Neural cell (in vitro differentiated cells): ENCODE measurements around the gene USP53. TPM values are rescaled to one million over a fixed set of nuclear protein-coding genes. Genes with fewer than 3 reads are reported as not detected.

ENCODE experiments used
- H2AFZ ChIP-seq: fragments of 200-600, 300-800 bp; sonication (generic), shearing (Covaris generic); 2 replicates; pipeline ENCODE4 v1.6.0; 2014; ENCODE audit warnings: low read depth, mild to moderate bottlenecking, antibody characterized with exemption, low read length, moderate library complexity
- H3F3A ChIP-seq: fragments of 200-600 bp; shearing (Covaris generic); 2 replicates; pipeline ENCODE4 v1.6.1; 2016; ENCODE audit warnings: mild to moderate bottlenecking, moderate library complexity, mixed read lengths, antibody characterized with exemption, low read length; ENCODE audit not compliant: insufficient read depth, poor library complexity, severe bottlenecking
- H3K27ac ChIP-seq: fragments of 200-600, 300-800 bp; sonication (generic), shearing (Covaris generic); 2 replicates; pipeline ENCODE4 v1.5.1; 2014; ENCODE audit warnings: mild to moderate bottlenecking, low read length, moderate library complexity
- H3K27me3 ChIP-seq: fragments of 300-800, 200-600 bp; sonication (generic), shearing (Covaris generic); 2 replicates; pipeline ENCODE4 v1.6.0; 2014; ENCODE audit warnings: mild to moderate bottlenecking, low read depth, low read length, moderate library complexity; ENCODE audit not compliant: insufficient read depth
- H3K36me3 ChIP-seq: fragments of 300-800, 200-600 bp; sonication (generic), shearing (Covaris generic); 2 replicates; pipeline ENCODE4 v1.5.1; 2014; ENCODE audit warnings: mild to moderate bottlenecking, antibody characterized with exemption, low read length, moderate library complexity; ENCODE audit not compliant: insufficient read depth
- H3K4me2 ChIP-seq: fragments of 300-800, 200-600 bp; sonication (generic), shearing (Covaris generic); 2 replicates; pipeline ENCODE4 v1.6.0; 2014; ENCODE audit warnings: mild to moderate bottlenecking, low read length
- H3K4me3 ChIP-seq: fragments of 300-800, 200-600 bp; sonication (generic), shearing (Covaris generic); 2 replicates; pipeline ENCODE4 v1.5.1; 2014; ENCODE audit warnings: mild to moderate bottlenecking, low read length, moderate library complexity
- H3K79me2 ChIP-seq: fragments of 200-600 bp; shearing (Covaris generic); replicated peaks from 2 replicates; pipeline ENCODE4 v1.6.0; 2014; ENCODE audit warnings: mild to moderate bottlenecking, low read length, moderate library complexity; ENCODE audit not compliant: insufficient read depth
- H3K9ac ChIP-seq: fragments of 300-800, 200-600 bp; sonication (generic), shearing (Covaris generic); 2 replicates; pipeline ENCODE4 v1.6.1; 2016; ENCODE audit warnings: mild to moderate bottlenecking, low read length, mixed read lengths
- H3K9me2 ChIP-seq: fragments of 200-600 bp; shearing (Covaris generic); 2 replicates; pipeline ENCODE4 v1.6.1; 2016; ENCODE audit warnings: mild to moderate bottlenecking, low read length, mixed read lengths; ENCODE audit not compliant: insufficient read depth
- H3K9me3 ChIP-seq: fragments of 200-600, 300-800 bp; sonication (generic), shearing (Covaris generic); 2 replicates; pipeline ENCODE4 v1.6.1; 2016; ENCODE audit warnings: mild to moderate bottlenecking, mixed run types, low read length, moderate library complexity, mixed read lengths
- H4K20me1 ChIP-seq: fragments of 200-600 bp; shearing (Covaris generic); 2 replicates; pipeline ENCODE4 v1.6.1; 2016; ENCODE audit warnings: mild to moderate bottlenecking, mixed run types; ENCODE audit not compliant: insufficient read depth
- CTCF ChIP-seq: fragments of 450-650 bp; IDR thresholded peaks from 2 replicates; pipeline ENCODE4 v1.5.1; 2014; ENCODE audit warnings: antibody characterized with exemption, mild to moderate bottlenecking, moderate library complexity; ENCODE audit not compliant: poor library complexity, severe bottlenecking
- EP300 ChIP-seq: fragments of 450-650 bp; conservative IDR thresholded peaks from 2 replicates; pipeline ENCODE4 v1.6.1; 2014; ENCODE audit warnings: antibody characterized with exemption, mild to moderate bottlenecking, moderate library complexity; ENCODE audit not compliant: poor library complexity, severe bottlenecking
- EZH2 ChIP-seq: fragments of 200-600, 300-800 bp; shearing (Covaris generic), sonication (generic); IDR thresholded peaks from 2 replicates; pipeline ENCODE4 v1.6.1; 2014; ENCODE audit warnings: antibody characterized with exemption, low read length, borderline replicate concordance, mild to moderate bottlenecking; ENCODE audit not compliant: insufficient read depth, poor library complexity, severe bottlenecking
- MXI1 ChIP-seq: fragments of 450-650 bp; conservative IDR thresholded peaks from 2 replicates; pipeline ENCODE4 v1.6.1; 2014; ENCODE audit warnings: antibody characterized with exemption, mild to moderate bottlenecking; ENCODE audit not compliant: poor library complexity, severe bottlenecking
- POLR2AphosphoS5 ChIP-seq: IDR thresholded peaks from 2 replicates; pipeline ENCODE4 v1.6.1; 2012
- RAD21 ChIP-seq: fragments of 450-650 bp; conservative IDR thresholded peaks from 2 replicates; pipeline ENCODE4 v1.6.1; 2014; ENCODE audit warnings: antibody characterized with exemption, mild to moderate bottlenecking, moderate library complexity
- REST ChIP-seq: IDR thresholded peaks from 2 replicates; pipeline ENCODE4 v1.6.1; 2012; ENCODE audit warnings: borderline replicate concordance
- SMC3 ChIP-seq: fragments of 450-650 bp; conservative IDR thresholded peaks from 2 replicates; pipeline ENCODE4 v1.6.1; 2014; ENCODE audit warnings: antibody characterized with exemption, mild to moderate bottlenecking, moderate library complexity; ENCODE audit not compliant: poor library complexity
- TAF1 ChIP-seq: IDR thresholded peaks from 2 replicates; pipeline ENCODE4 v1.6.1; 2012; ENCODE audit warnings: low read depth
- polyA plus RNA-seq: library from polyadenylated mRNA; depleted of rRNA; stranded (reverse); fragments of >200 nt; gene quantifications from 2 replicates; pipeline ENCODE4 v1.2.3, GENCODE V29; 2014

The USP53 gene
- polyA plus RNA-seq, 1 donor from 2014 or later: 5.0 TPM

GRCh38 chr4:119315036-119315435, 102.5 kb downstream of the USP53 start:
- Histone ChIP-seq H3K79me2 (no peaks in the 10 kb centered on the region), H3K27ac (no peak overlapping the region), H3K27me3 (no peaks in the 10 kb centered on the region), H3K36me3 (no peaks in the 10 kb centered on the region), H3K9ac (no peak overlapping the region), H2AFZ (no peak overlapping the region), H3K4me2 (no peak overlapping the region), H3K4me3 (no peak overlapping the region), H3K9me3 (no peaks in the 10 kb centered on the region), H4K20me1 (no peaks in the 10 kb centered on the region), H3F3A (no peaks in the 10 kb centered on the region), H3K9me2 (no peaks in the 10 kb centered on the region)
- no peak for TF ChIP-seq CTCF
- no peak for TF ChIP-seq EP300
- no peak for TF ChIP-seq RAD21
- TF ChIP-seq POLR2AphosphoS5: no peak
- TF ChIP-seq EZH2: no peak
- no peak for TF ChIP-seq MXI1
- no peak for TF ChIP-seq REST
- TF ChIP-seq SMC3: no peak
- no peak for TF ChIP-seq TAF1

- Histone ChIP-seq H3K36me3 (no peaks in the 10 kb centered on the region), H3K9me2 (no peaks in the 10 kb centered on the region), H2AFZ (no peak overlapping the region), H3K9me3 (no peaks in the 10 kb centered on the region), H3K27me3 (no peaks in the 10 kb centered on the region), H4K20me1 (no peaks in the 10 kb centered on the region), H3K79me2 (no peaks in the 10 kb centered on the region), H3K4me2 (no peak overlapping the region), H3K9ac (no peak overlapping the region), H3K4me3 (no peak overlapping the region), H3F3A (no peaks in the 10 kb centered on the region), H3K27ac (no peak overlapping the region)
- no peak for TF ChIP-seq EP300
- no peak for TF ChIP-seq EZH2
- no peak for TF ChIP-seq TAF1
- no peak for TF ChIP-seq RAD21
- TF ChIP-seq CTCF: no peak
- no peak for TF ChIP-seq POLR2AphosphoS5
- TF ChIP-seq MXI1: no peak
- TF ChIP-seq REST: no peak
- no peak for TF ChIP-seq SMC3
Observed at GRCh38 chr4:119317990-119318389, 105.5 kb downstream of the USP53 start.
